DMS 273 (cell line): ENCODE measurements around the gene DRD4.

ENCODE experiments used
- DNase-seq: peaks from one replicate; lab custom pipeline; 2025; ENCODE audit not compliant: unreplicated experiment; lab: John Stamatoyannopoulos, UW

The DRD4 gene

GRCh38 chr11:620935-621814 is 15.9 kb upstream of the DRD4 start:
- DNase-seq = no peak

- DNase-seq = no peak
Observed at GRCh38 chr11:621838-622237, 15.2 kb upstream of the DRD4 start.

- DNase-seq = no peak
Observed at GRCh38 chr11:623349-623869, 13.7 kb upstream of the DRD4 start.

- no peak for DNase-seq
Observed at GRCh38 chr11:623999-624704, 12.9 kb upstream of the DRD4 start.

- no peak for DNase-seq
Observed at GRCh38 chr11:624705-625635, 12.1 kb upstream of the DRD4 start, which contains the start of gene CDHR5. TSS of gene CDHR5 (minus strand) at chr11:624955. CDS start at chr11:624902, 53 bp downstream.

- no peak for DNase-seq
Observed at GRCh38 chr11:625636-626268, 11.3 kb upstream of the DRD4 start.

- no peak for DNase-seq
Observed at GRCh38 chr11:626475-627307, 10.4 kb upstream of the DRD4 start, which contains the start of gene SCT. TSS of gene SCT (minus strand) at chr11:627181. CDS start at chr11:627143, 38 bp downstream.

GRCh38 chr11:627308-627576 is 9.8 kb upstream of the DRD4 start:
- no peak for DNase-seq

GRCh38 chr11:628056-628455 is 9.0 kb upstream of the DRD4 start:
- no peak for DNase-seq

GRCh38 chr11:629237-629583 is 7.9 kb upstream of the DRD4 start:
- no peak for DNase-seq

GRCh38 chr11:630871-631270 is 6.2 kb upstream of the DRD4 start:
- DNase-seq = no peak

- no peak for DNase-seq
Observed at GRCh38 chr11:635945-636510, 1.0 kb upstream of the DRD4 start.

- DNase-seq = no peak
Observed at GRCh38 chr11:637333-637592, 194 bp downstream of the DRD4 start.

GRCh38 chr11:637593-638521 is 788 bp downstream of the DRD4 start:
- no peak for DNase-seq

- no peak for DNase-seq
Observed at GRCh38 chr11:638631-639331, 1.7 kb downstream of the DRD4 start.

- DNase-seq = no peak
Observed at GRCh38 chr11:639332-639955, 2.4 kb downstream of the DRD4 start.

GRCh38 chr11:640021-640706 is 3.1 kb downstream of the DRD4 start:
- no peak for DNase-seq
